SIG-M5 (cell line): ENCODE results near the gene AIRE.
"Not testable (repeated sequence)": the region's sequence is repeated elsewhere in the genome, so short reads cannot be mapped to it uniquely, and the experiment has no call there.

ENCODE experiments used
- DNase-seq: peaks from one replicate; lab custom pipeline; 2025; lab: John Stamatoyannopoulos, UW

The AIRE gene

DNA sequence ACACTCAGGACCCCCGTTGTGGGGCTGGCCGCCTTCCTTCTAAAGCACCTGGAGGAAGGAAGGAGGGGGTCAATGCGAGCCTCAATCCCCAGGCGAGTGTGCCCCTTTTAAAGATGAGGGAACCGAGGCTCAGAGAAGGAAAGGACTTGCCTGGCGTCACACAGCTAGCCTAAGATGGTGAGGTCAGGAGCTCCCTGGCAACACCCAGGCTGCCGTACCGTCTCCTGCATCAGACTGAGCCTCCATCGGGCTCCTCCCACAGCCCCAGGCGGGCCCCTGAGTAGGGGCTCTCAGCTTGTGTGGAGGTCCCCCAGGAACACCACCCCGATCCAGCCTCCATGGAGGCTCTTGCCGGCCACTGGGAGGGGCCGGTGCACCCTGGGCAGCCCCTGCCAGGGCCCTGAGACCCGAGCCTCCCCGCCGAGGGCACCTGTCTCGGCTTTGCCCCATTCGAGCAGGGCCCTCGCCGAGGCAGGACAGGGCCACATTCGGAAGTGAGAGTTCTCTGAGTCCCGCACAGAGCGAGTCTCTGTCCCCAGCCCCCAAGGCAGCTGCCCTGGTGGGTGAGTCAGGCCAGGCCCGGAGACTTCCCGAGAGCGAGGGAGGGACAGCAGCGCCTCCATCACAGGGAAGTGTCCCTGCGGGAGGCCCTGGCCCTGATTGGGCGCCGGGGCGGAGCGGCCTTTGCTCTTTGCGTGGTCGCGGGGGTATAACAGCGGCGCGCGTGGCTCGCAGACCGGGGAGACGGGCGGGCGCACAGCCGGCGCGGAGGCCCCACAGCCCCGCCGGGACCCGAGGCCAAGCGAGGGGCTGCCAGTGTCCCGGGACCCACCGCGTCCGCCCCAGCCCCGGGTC, at the start of gene AIRE:
AIRE (plus strand) TSS at position 739 of the 855 bp plus-strand sequence. CDS start 131 bp downstream, outside the sequence.
- DNase-seq, result no peak

DNA sequence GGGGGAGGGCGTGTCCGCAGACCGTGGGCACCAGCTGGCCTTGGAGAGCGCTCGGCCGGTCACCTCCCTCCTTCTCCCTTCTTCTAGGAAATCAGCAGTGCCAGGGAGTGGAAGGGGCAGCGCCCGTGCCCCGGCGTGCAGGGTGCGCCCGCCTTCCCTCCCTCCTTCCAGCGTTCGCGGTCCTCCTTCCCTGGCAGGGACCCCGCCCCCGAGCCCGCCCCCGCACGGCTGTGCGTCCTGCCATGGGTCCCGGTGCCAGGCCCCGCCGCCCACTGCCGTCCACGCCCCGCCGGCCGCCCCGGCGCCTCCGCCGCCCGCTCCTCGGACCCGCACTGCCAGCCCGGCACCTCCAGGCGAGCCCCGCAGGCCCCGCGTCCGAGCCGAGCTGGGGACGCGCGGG, 45.3 kb upstream of the AIRE start:
- not testable (repeated sequence) for DNase-seq

DNA sequence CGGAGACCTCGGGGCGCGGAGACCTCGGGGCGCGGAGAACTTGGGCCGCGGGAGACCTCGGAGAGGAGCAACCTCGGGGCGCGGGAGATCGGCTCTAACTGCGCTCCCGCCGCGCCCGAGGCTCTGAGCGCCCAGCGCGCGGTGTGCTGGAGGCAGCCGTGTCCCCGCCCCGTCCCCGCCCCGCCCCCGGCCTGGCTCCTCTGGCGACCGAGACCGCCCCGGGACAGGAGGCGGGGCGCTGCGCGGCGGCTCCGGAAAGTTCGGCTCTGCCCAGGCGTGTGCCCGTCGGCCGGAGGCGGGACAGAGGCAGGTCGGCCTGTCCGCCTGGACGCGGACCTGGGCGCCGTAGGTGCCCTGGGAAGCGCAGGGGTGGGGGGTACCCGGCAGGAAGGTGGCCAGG, 44.8 kb upstream of the AIRE start, which contains the start of gene ICOSLG:
ICOSLG (minus strand) TSS at position 102 of the 400 bp plus-strand sequence. CDS start 126 bp downstream, outside the sequence.
- DNase-seq, result not testable (repeated sequence)

DNA sequence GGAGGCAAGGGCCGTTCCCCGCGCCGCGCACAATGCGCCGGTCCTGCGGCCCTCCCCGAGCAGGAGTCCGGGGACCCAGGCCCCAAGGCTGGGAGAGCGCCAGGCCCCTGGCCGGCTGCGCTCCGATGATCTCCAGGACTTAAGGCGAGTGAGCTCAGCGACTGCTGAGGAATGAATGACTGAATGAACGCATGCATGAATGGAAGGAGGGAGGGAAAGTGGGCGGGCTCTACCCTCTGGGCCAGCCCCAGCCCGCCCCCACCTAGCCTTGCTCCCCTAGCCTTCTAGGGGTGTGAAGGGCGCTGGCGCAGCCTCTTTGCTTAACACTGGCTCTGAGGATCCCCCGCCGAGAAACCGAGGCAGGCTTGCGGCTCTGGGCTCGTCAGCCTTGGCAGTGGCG, 44.4 kb upstream of the AIRE start:
- DNase-seq, result not testable (repeated sequence)

DNA sequence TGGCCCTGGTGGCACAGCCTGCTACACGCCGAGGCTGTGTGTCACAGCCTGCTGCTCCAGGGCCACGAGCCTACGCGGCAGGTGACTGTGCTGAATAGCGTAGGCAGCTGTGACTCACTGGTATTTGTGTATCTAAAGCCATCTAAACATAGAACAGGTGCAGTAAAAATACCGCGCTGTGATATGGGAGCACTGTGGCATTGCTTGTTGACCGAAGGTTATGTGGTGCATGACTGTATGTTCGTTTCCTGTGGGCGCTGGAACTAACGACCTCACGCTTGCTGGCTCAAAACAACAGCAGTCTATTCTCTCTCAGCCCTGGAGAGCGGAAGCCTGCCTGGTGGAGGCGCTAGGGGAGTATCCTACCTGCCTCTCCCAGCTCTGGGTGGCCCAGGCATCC, 41.7 kb upstream of the AIRE start:
- not testable (repeated sequence) for DNase-seq

DNA sequence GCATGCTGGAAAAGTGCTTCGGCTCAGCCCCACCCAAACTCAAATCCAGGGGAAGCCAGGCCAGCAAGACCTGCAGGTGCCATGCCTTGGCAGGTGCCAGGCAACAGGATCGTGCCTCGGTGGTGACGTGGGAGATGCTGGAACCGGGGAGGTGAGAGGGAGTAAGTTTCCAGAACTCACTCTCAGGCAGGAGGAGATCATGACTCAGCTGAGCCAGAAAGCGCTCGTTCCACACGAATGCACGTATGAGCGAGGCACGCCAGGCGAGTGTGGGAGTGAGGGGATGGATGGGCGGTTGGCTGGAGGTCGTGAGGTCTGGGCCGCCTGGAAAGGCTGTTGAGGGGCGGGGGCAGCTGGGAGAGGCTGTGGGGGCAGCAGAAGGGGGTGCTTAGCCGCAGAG, 37.8 kb upstream of the AIRE start:
- not testable (repeated sequence) for DNase-seq

DNA sequence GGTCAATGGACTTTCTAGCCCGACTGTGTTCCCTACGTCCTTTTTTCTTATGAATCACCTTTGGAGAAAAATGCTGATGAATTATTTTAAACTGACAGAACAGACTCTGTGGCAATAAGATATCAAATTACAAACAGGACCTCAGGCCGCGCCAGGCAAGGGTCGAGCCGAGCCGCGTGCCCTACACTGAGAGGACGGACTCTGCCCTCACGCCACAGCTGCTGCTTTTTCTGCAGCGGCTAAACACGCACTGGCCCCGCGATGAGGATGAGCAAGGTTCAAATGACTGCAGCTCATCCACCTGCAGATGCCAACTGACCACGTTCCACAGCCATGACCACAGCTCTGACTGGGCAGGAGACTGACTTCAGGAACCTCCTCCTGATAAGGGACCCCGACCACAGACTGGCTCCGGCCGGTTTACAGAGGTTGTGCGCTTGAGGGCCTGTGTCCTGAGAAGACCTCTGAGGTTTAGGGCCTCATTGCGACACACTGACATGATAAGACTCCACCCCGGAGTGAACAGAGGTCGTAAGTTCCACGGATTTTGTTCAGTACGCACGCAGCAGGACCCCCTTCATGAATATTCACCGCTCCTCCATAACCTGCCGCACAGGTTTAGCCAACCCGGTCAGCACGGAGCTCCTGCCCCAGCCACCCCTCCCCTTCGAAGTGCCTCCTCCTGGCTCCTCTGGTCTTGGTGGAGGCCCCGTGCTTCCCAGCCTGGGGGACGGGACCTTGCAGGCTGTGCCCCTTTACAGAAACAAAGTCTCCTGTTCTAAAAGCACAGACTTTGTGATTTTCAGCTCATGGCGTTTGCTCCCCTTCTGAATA, 36.3 kb upstream of the AIRE start:
- DNase-seq, result not testable (repeated sequence)

DNA sequence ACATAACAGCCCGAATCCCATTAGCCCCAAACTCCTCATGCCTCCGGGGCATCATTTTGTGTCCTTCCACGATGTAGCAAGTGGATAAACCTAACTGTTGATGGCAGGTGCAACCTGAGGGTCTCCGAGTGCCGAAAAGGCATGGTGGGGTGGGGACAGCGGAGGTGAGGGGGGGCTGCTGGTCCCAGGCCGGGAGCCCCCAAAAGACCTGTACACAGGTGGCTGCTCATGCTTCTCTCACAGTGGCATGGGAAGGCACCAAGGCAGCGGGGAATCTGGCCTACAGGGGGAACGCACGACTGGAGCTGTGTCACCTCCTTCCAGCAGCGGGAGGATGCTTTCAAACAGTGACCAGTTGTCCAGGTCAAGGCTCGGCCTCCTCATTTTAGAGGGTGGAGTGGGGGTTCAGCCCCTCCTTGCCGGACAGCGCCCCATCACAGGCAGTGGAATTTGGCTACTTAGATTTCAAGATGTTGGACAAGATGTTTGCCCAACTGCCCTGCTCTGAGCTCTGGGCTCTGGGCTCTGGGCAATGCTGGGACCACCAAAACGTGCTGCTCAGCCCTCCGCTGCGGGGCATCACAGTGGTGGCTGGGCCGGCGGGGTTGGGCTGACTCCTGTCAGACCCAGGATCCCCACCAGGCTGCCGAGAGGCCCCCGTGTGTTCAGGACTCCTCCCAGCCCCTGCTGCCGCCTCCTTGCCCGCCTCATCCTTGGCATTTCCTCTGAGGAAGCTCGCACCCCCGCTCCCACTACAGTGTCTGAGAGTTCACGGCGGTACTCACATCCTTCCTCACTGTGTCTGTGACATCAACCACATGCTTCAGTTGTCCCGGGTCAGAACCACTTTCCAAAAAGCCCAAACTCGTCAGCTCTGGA, 31.6 kb upstream of the AIRE start:
- no peak for DNase-seq

DNA sequence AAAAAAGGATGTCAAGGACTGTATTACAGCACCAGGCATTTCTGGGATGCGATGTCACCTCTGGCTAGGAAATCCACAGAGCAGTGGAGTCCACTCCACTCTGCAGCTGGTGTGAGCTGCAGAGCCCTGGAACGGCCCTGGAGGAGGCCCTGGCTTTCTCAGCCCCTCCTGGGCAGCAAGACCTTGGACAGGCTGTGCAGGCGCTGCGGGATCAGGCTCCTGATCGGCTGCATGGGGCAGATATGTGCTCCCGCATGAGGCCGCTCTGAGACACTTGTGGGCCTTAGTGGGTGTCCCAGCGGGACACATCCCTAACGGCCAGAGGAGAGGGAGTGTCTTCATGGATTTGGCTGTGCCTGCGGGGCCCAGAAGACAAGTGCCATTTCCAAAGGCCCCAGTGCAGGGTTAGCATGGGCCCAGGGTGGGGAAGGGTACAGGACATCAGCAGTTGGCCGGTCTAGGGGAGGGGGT, 30.1 kb upstream of the AIRE start:
- DNase-seq, result no peak

DNA sequence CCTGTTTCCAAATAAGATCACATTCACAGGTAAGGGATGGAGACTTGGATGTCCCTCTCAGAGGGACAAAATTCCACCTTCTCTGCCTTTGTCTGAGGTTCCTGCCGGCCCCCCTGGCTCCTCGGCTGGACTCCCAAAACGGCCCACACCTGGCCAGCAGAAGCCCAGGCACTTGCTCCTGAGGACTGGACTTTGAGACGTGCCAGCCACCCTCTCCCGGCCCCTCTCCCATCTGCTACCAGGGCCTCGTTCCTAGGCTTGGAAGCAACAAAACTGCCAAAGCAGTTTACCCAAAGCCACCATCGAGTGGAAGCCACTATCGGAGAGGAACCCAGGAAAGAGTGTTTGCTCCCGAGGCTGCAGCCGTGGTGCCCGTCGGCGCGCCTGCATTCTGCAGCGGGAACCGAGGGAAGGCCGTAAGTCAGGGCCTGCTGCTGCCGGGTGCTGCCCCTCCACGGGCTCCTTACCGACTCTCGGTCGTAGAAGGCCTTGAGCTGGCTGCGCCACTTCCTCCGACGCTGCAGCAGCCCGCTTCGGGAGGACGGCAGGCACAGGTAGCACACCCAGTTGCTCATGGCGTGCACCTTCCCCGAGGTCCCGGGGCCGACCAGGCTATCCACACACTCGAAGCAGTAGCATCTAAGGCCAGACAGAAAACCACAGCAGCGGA, 27.5 kb upstream of the AIRE start:
- no peak for DNase-seq

DNA sequence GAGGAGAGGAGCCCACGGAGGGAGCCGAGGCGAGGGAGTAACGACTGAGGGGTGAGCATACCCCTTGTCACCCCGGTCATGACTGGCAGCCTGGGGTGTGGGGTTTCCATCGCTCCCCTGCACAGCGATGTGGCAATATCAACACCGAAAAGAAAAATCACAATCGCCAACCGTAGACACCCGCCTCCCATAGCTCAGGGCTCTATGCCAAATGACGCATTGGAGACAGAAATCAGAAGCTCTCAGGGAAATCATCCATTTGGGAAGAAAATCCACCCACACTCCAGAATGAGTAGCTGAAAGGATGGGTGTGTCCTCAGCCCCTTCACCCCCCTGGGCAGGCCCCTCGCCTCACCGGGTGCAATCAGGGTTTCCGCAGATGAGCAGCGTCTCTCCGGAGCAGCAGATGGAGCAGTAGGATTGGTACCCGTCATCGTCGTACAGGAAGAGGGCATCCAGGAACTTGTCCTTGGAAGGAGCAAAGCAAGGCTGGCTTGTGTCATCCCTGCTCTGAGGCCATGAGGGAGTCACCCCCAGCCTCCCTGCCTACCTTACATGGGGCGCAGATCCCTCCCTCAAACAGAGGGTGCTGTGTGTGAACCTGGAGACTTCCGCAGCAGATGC, 26.5 kb upstream of the AIRE start:
- no peak for DNase-seq

DNA sequence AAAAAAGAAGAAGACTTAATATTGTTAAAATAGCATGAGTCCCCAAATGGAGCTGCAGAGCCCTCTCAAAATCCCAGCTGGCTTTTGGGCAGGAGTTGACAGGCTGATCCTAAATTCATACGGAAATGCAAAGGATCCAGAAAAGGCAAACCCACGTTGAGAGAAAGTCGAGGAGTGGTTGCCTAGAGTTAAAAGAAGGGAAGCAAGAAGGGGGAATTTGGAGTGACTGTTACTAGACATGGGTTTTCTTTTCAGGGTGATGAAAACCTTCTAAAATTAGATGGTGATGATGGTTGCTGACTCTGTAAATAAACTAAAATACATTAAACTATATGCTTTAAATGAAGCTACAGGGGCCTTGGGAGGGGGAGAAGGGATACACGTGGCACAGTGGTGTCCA, 25.6 kb upstream of the AIRE start:
- DNase-seq, result no peak

DNA sequence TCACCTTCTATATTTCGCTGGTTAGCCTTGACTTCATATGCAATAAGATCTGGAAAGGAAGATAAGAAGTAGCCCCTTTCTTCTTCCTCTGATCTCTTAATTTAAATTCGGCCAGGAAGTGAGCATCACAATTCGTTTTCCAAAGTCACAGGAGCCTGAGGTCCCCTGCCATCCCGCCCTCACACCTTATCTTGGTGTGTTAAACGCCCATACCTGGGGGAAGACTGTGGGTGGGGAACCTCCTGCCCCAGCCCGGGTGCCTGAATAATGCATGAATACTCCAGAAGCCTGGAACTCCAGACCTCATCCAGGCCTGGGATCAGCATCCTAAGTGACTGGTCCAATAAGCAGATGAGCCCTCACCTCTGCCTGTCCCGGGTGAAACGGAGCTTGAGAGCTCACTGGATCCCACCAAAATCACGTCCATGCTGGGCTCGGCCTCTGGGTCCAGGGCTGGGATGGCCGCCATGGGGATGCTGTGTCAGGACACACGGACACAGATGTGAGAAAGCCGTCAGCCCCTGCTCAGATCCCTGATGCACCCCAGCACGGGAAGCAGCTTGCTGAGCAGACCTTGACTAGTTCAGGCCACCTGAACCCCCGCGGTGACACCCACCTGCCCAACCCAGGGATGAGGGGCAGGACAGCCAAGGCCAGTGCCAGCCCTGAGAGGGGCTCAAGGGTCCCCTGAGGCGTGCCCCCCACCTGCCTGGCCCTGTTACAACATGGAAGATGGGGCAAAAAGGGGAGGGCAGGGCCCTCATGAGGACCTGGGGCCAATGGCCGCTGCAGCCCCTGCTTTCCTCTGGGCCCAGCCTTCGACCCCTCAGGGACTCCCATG, 24.7 kb upstream of the AIRE start:
- DNase-seq, result no peak

DNA sequence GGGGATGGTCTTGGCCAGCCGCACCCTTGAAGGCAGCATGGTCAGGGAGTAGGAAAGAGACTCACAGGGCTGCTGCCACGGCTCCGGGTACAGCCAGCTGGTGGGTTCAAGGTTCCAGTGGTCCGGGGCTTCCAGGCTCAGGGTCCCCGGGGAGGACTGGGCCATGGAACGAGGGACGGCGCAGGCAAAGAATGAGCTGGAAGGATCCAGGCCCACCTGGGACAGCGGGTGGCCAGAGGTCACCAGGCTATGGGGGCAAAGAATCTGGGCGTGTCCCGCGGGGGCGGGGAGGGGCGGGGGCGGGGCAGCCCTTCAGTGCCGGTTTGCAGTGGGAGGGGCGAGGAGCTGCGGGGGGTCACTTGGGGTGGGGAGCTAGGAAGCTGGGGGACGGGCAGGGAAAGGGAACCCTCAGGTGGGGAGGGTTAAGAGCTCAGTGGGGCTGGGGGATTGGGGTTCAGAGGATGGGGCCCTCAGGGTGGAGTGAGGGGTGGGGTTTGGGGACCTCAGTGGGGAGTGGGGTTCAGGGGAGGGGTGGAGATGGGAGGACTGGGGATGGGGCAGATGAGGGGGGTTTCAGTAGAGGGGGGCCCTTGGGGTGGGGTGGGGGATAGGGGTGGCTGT, 23.9 kb upstream of the AIRE start, which contains the start of gene DNMT3L:
DNMT3L (minus strand) TSS at position 223 of the 621 bp plus-strand sequence. CDS start 638 bp downstream, outside the sequence.
- DNase-seq, result no peak

DNA sequence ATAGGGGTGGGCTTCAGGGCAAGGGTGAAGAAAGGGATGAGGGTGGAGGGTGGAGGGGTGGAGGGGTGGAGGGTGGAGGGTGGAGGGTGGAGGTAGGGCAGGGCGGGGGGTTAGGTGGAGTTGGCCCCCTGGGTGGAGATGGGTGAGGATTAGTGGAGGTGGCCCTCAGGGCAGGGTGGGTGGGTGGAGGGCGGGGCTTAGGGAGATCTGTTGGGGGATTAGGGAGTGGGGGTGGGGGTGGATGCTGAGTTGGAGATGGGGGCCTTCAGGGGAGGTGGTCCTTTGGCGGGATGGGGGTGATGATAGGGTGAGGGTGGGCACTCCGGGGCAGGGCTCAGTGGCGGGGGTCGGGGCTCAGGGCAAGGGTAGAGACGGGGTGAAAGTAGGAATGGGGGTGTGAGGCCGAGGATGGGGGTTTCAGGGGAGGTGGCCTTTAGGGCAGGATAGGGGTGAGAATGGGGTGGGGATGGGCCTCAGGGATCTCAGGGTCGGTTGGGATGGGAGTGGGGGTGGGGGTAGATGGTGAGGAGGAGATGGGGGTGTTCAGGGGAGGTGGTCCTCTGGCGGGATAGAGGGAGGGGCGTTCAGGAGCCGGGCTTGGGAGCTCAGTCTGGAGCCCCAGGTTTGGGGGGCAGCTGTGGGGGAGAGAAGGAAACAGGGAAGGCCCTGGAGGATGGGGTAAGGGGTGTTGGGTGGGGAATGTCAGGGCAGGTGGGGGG, 23.2 kb upstream of the AIRE start:
- no peak for DNase-seq

DNA sequence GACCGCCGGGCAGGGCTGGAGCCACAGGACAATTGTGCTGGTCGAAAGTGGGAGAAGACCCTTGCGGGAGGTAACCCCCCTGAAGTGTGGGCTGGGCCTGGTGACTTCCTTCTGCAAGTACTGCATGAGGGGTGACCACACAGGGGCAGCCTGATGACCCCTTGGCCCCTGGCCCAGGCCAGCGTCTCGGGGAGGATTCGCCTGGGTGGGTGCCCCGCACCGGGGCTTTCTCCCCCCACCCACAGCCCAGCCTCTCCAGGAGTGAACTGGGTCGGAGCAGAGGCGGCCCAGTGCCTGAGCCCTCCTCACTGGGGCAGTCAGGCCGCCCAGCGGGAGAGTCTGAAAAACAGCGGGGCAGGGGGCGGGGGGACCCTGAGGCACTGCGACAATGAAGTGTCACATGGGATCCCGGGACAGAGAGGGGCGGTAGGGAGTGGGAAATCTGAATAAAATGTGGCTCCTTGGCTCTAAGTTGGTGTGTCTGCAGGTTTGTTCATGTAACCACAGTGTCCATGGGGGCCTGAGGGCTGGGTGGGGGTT, 22.4 kb upstream of the AIRE start:
- no peak for DNase-seq

DNA sequence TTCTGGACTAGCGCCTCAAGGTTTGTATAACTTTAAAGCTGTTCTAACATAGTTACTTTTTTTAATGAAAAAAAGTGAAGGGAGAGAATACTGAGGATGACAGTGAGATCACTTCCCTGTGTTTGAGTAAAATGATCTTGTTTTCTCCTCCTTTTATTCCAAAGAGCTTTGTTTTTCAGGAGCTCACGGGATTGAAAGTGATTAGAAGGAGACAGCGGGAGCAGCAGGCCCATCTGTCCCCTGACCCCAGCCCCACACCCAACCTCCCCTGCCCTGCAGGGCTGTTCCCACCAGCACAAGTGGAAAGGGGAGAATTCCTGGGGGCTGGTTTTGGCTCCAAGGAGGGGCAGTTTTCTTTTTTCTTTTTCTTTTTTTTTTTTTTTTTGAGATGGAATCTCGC, 21.9 kb upstream of the AIRE start:
- no peak for DNase-seq

DNA sequence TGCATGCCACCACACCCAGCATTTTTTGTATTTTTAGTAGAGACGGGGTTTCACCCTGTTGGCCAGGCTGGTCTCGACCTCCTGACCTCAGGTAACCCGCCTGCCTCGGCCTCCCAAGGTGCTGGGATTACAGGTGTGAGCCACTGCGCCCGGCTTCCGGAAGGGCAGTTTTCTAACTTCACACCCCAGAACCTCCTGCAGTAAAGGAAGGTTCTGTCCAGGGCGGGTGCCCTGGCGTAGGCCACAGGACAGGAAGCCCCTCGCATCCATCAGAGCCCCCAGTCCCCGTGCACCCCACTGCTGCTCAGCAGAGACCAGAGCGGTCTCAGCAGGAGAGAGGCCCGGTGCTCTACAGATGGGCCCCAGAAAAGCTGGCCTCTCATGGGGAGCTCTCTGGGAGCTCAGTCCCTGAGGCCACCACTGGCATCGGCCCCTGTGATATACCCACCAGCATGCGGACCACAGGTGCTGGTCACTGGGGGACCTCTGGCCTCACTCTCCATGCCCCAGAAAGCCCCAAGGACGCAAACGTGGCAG, 19.9 kb upstream of the AIRE start:
- DNase-seq, result no peak
